WTC11 (cell line): Measurements from ENCODE around the gene SH2D4B. TPM values are rescaled to one million over a fixed set of nuclear protein-coding genes. Genes with fewer than 3 reads are reported as not detected.
A peak's percentile ranks its signal among the peaks of the same experiment; 100 is the strongest.

ENCODE experiments used
- ATAC-seq: fragments of 200-7000 bp; cut with Tn5 transposase; 2 replicates; pipeline ENCODE4 v1.10.0; 2021; ENCODE audit warnings: mild to moderate bottlenecking, moderate library complexity
- CTCF ChIA-PET: fragments of 300-600 bp; sonication (Branson Sonifier 250); formaldehyde crosslinking; loops from one replicate; lab custom pipeline; 2021; ENCODE audit warnings: antibody characterized with exemption; lab: Charles Lee
- POLR2A ChIA-PET: fragments of 350-600 bp; sonication (Branson Sonifier 250); formaldehyde crosslinking; loops from one replicate; lab custom pipeline; 2021; ENCODE audit warnings: antibody characterized with exemption; lab: Charles Lee
- DNase-seq: peaks from one replicate; pipeline ENCODE4 v3.0.0; 2021; ENCODE audit warnings: low spot score
- H3K27ac Mint-ChIP-seq: 2 replicates; pipeline ENCODE4 v1.8.0; 2021; ENCODE audit warnings: mixed read lengths
- H3K27me3 Mint-ChIP-seq: 2 replicates; pipeline ENCODE4 v1.8.0; 2021; ENCODE audit warnings: low read depth, mild to moderate bottlenecking, moderate library complexity, mixed read lengths
- H3K36me3 Mint-ChIP-seq: 2 replicates; pipeline ENCODE4 v1.8.0; 2021; ENCODE audit warnings: mixed read lengths
- H3K4me1 Mint-ChIP-seq: 2 replicates; pipeline ENCODE4 v1.8.0; 2022; ENCODE audit warnings: mixed read lengths
- H3K4me3 Mint-ChIP-seq: 2 replicates; pipeline ENCODE4 v1.8.0; 2021; ENCODE audit warnings: mild to moderate bottlenecking, moderate library complexity, mixed read lengths
- H3K9me3 Mint-ChIP-seq: 2 replicates; pipeline ENCODE4 v1.8.0; 2021; ENCODE audit warnings: mixed read lengths
- ATF1 ChIP-seq: sonication (generic); formaldehyde crosslinking; IDR thresholded peaks from 2 replicates; pipeline ENCODE4 v1.8.1; 2023; ENCODE audit warnings: mild to moderate bottlenecking, moderate library complexity, missing genetic modification reagents
- CREM ChIP-seq: sonication (generic); formaldehyde crosslinking; IDR thresholded peaks from 2 replicates; pipeline ENCODE4 v1.8.1; 2022; ENCODE audit warnings: mild to moderate bottlenecking, missing genetic modification reagents, moderate library complexity
- E2F5 ChIP-seq: sonication (generic); formaldehyde crosslinking; IDR thresholded peaks from 2 replicates; pipeline ENCODE4 v1.8.1; 2022; ENCODE audit warnings: mild to moderate bottlenecking, moderate library complexity, missing genetic modification reagents
- ETV6 ChIP-seq: sonication (generic); formaldehyde crosslinking; IDR thresholded peaks from 2 replicates; pipeline ENCODE4 v1.8.1; 2022; ENCODE audit warnings: mild to moderate bottlenecking, missing genetic modification reagents
- FOXP4 ChIP-seq: sonication (generic); formaldehyde crosslinking; IDR thresholded peaks from 2 replicates; pipeline ENCODE4 v1.8.0; 2022; ENCODE audit warnings: mild to moderate bottlenecking, missing genetic modification reagents
- IRF1 ChIP-seq: sonication (generic); formaldehyde crosslinking; IDR thresholded peaks from 2 replicates; pipeline ENCODE4 v1.8.0; 2023; ENCODE audit warnings: missing genetic modification reagents
- TEAD1 ChIP-seq: sonication (generic); formaldehyde crosslinking; IDR thresholded peaks from 2 replicates; pipeline ENCODE4 v1.8.0; 2022; ENCODE audit warnings: mild to moderate bottlenecking, missing genetic modification reagents
- ZNF138 ChIP-seq: sonication (generic); formaldehyde crosslinking; conservative IDR thresholded peaks from 2 replicates; pipeline ENCODE4 v1.8.1; 2022; ENCODE audit warnings: mild to moderate bottlenecking, moderate library complexity, missing genetic modification reagents
- ZNF532 ChIP-seq: fragments of 250-450 bp; sonication (Bioruptor Pico); IDR thresholded peaks from 2 replicates; pipeline ENCODE4 v1.9.0; 2021; ENCODE audit warnings: mild to moderate bottlenecking, borderline replicate concordance
- total RNA-seq: library from RNA; stranded (reverse); gene quantifications from 3 replicates; pipeline ENCODE4 v1.2.3, GENCODE V29; 2021
- TF ChIP-seq, protein P1 (sequence below): sonication (generic); formaldehyde crosslinking; conservative IDR thresholded peaks from 2 replicates; pipeline ENCODE4 v1.8.1; 2023; ENCODE audit warnings: mild to moderate bottlenecking, low read depth, missing genetic modification reagents, moderate library complexity
- TF ChIP-seq, protein P2 (sequence below): sonication (generic); formaldehyde crosslinking; IDR thresholded peaks from 2 replicates; pipeline ENCODE4 v1.8.0; 2023; ENCODE audit warnings: mild to moderate bottlenecking, missing genetic modification reagents
- TF ChIP-seq, protein P3 (sequence below): sonication (generic); formaldehyde crosslinking; IDR thresholded peaks from 2 replicates; pipeline ENCODE4 v1.8.1; 2023; ENCODE audit warnings: mild to moderate bottlenecking, missing genetic modification reagents, moderate library complexity
- TF ChIP-seq, protein P4 (sequence below): fragments of 250-450 bp; sonication (Bioruptor Pico); conservative IDR thresholded peaks from 2 replicates; pipeline ENCODE4 v1.9.0; 2021; ENCODE audit warnings: mild to moderate bottlenecking

SH2D4B gene
- total RNA-seq, 1 experiment from 2014 or later, result 0.04 TPM

DNA sequence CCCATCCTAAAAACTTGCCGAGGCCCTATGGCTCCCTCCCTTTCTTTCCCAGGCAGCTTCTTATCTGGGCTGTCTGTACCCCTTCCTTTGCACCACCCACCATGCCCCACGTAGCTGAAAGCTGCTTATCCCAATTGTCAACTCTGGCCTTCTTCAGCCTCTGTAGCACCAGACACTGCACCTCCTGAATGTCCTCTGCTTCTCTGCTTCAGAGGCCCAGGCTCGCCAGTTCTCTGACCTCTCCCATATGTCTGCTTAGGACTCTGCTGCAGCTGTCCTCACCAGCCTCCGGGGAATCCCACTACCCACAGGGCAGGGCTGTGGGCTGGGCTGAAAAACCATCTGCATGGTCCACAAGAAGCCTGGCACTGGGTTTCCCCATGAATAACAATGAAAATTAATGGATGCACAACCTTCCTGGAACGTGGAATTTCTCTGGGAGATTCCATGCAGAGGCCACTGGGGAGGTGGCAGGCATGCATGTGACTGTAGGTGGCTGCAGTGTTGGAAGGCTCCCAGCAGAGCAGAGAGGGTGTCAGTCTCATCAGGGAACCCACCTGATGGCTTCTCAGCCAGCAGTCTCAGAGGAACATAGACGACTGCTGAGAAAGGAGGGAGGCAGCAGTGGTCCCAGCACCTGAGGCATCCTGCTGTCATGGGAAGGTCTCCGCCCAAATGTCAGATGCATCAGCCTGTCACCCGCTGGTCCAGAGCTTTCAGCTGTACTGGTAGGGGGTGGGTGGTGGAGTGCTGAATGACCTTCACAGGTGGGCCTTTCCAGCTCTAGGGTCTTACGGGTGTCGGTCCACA is 16.8 kb upstream of the SH2D4B start:
- Mint-ChIP-seq H3K27me3 (no peaks in the 10 kb centered on the region), H3K4me1 (peaks cover 7% of the 10 kb centered on the region)
- CTCF ChIA-PET, result interaction anchor here (0.8 to 1.0 kb wide), 2 partner anchors 15 kb away, joined by 3 to 4 read pairs; no protein-coding TSS in a partner anchor
- no peak; the same call in 1 of the 2 replicates for ATAC-seq
- TF ChIP-seq, protein P1, sequence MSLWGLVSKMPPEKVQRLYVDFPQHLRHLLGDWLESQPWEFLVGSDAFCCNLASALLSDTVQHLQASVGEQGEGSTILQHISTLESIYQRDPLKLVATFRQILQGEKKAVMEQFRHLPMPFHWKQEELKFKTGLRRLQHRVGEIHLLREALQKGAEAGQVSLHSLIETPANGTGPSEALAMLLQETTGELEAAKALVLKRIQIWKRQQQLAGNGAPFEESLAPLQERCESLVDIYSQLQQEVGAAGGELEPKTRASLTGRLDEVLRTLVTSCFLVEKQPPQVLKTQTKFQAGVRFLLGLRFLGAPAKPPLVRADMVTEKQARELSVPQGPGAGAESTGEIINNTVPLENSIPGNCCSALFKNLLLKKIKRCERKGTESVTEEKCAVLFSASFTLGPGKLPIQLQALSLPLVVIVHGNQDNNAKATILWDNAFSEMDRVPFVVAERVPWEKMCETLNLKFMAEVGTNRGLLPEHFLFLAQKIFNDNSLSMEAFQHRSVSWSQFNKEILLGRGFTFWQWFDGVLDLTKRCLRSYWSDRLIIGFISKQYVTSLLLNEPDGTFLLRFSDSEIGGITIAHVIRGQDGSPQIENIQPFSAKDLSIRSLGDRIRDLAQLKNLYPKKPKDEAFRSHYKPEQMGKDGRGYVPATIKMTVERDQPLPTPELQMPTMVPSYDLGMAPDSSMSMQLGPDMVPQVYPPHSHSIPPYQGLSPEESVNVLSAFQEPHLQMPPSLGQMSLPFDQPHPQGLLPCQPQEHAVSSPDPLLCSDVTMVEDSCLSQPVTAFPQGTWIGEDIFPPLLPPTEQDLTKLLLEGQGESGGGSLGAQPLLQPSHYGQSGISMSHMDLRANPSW (CRISPR knock-in tag), result no peak
- TF ChIP-seq, protein P2, sequence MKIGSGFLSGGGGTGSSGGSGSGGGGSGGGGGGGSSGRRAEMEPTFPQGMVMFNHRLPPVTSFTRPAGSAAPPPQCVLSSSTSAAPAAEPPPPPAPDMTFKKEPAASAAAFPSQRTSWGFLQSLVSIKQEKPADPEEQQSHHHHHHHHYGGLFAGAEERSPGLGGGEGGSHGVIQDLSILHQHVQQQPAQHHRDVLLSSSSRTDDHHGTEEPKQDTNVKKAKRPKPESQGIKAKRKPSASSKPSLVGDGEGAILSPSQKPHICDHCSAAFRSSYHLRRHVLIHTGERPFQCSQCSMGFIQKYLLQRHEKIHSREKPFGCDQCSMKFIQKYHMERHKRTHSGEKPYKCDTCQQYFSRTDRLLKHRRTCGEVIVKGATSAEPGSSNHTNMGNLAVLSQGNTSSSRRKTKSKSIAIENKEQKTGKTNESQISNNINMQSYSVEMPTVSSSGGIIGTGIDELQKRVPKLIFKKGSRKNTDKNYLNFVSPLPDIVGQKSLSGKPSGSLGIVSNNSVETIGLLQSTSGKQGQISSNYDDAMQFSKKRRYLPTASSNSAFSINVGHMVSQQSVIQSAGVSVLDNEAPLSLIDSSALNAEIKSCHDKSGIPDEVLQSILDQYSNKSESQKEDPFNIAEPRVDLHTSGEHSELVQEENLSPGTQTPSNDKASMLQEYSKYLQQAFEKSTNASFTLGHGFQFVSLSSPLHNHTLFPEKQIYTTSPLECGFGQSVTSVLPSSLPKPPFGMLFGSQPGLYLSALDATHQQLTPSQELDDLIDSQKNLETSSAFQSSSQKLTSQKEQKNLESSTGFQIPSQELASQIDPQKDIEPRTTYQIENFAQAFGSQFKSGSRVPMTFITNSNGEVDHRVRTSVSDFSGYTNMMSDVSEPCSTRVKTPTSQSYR (CRISPR knock-in tag), result no peak
- no peak for TF ChIP-seq CREM (CRISPR knock-in tag)
- TF ChIP-seq, protein P3, sequence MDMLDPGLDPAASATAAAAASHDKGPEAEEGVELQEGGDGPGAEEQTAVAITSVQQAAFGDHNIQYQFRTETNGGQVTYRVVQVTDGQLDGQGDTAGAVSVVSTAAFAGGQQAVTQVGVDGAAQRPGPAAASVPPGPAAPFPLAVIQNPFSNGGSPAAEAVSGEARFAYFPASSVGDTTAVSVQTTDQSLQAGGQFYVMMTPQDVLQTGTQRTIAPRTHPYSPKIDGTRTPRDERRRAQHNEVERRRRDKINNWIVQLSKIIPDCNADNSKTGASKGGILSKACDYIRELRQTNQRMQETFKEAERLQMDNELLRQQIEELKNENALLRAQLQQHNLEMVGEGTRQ (CRISPR knock-in tag), result no peak
- TF ChIP-seq, all 79 proteins: peak for 0
- H3K36me3 Mint-ChIP-seq, result peaks cover 30% of the 10 kb centered on the region
- POLR2A ChIA-PET, result no interaction called here
- H3K9me3 Mint-ChIP-seq, result no peaks in the 10 kb centered on the region
- DNase-seq, result no peak
- peak overlapping the region; percentile 34; the same call in 1 of the 2 replicates for H3K27ac Mint-ChIP-seq
- no peak overlapping the region for H3K4me3 Mint-ChIP-seq

- POLR2A ChIA-PET, result no interaction called here
- no peaks in the 10 kb centered on the region for H3K9me3 Mint-ChIP-seq
- H3K27ac Mint-ChIP-seq, result no peak overlapping the region
- no peak overlapping the region for H3K4me3 Mint-ChIP-seq
- H3K4me1 Mint-ChIP-seq, result peaks cover 16% of the 10 kb centered on the region
- ATAC-seq (peak; percentile 14; the same call in 1 of the 2 replicates), DNase-seq (no peak)
- no peaks in the 10 kb centered on the region for H3K27me3 Mint-ChIP-seq
- CTCF ChIA-PET, result interaction anchor here (0.7 kb wide), 1 partner anchor 326 kb away, joined by 4 read pairs; no protein-coding TSS in a partner anchor
- peaks cover 20% of the 10 kb centered on the region for H3K36me3 Mint-ChIP-seq
- no peak for TF ChIP-seq ATF1 (CRISPR knock-in tag)
- no peak for TF ChIP-seq ZNF532 (CRISPR knock-in tag)
- TF ChIP-seq ZNF138 (CRISPR knock-in tag), result no peak
- no peak for TF ChIP-seq ETV6 (CRISPR knock-in tag)
- TF ChIP-seq, protein P4, sequence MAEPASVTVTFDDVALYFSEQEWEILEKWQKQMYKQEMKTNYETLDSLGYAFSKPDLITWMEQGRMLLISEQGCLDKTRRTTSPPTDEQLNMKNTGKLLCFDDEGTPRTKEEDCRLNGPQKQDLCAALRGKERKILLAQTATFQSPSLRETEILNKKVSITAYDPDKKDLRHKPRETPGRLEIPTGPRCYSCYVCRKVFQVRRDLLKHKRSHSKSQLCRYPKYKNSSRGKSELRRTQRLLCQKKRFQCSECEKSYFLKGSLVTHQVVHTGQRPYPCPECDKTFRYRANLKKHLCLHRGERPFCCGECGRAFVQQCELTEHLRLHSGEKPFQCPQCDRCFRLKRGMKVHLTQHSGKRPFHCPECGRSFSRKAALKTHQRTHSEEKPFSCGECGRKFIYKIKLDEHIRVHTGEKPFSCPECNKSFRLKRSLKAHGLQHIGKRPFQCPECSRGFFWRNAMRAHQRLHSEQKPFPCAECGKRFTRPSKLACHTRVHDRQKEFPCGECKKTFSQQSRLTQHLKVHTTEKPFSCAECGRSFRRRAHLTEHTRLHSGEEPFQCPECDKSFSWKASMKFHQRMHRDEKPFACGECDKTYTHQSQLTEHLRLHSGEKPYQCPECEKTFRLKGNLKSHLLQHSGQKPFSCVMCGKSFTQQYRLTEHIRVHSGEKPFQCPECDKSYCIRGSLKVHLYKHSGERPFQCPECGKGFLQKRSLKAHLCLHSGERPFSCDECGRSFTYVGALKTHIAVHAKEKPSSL, result no peak
- no peak for TF ChIP-seq TEAD1
- TF ChIP-seq FOXP4 (CRISPR knock-in tag), result no peak
- no peak for TF ChIP-seq IRF1
- no peak for TF ChIP-seq E2F5
Measured at GRCh38 chr10:80522756-80523363, 14.8 kb upstream of the SH2D4B start.
